Measurements from ENCODE around the gene TSPAN32. TPM values are rescaled to one million over a fixed set of nuclear protein-coding genes. Genes with fewer than 3 reads are reported as not detected.
A peak's percentile ranks its signal among the peaks of the same experiment; 100 is the strongest.
"Not testable (repeated sequence)": the region's sequence is repeated elsewhere in the genome, so short reads cannot be mapped to it uniquely, and the experiment has no call there.

TSPAN32 gene
- total RNA-seq, 8 experiments from 2014 or later: 0.05 to 1.2 (median 0.53) TPM

- in situ Hi-C loops (cut with MboI; ENCODE audit: low pct_unique_long_range_greater_than_20kb in 2 of 9, low sequenced_read_pairs in 9 of 9, unreplicated experiment in 9 of 9): no loop called here
- WGBS, 10 experiments: 35 to 100% (median 67%) methylated on average over 1 to 6 of the region's 7 CpGs; no CpG with 5 or more reads in 1 of the 10 experiments
- peak in 4 of 8 experiments; percentile 22 to 80 (median 52) for ATAC-seq (replicated peaks in 6 of 8)
- H3K4me1 ChIP-seq (replicated peaks in 1 of 2): no peaks in the 10 kb centered on the region
- H3K4me3 ChIP-seq: no peak overlapping the region
- H3K27ac ChIP-seq: no peak overlapping the region
Measured at GRCh38 chr11:2355000-2355644, 53.3 kb downstream of the TSPAN32 start.

GRCh38 chr11:2357246-2357645 is 55.4 kb downstream of the TSPAN32 start:
- Histone ChIP-seq H3K4me1 (replicated peaks in 1 of 2) (no peaks in the 10 kb centered on the region), H3K4me3 (no peak overlapping the region), H3K27ac (no peak overlapping the region)
- in situ Hi-C loops (cut with MboI; ENCODE audit: low pct_unique_long_range_greater_than_20kb in 2 of 9, low sequenced_read_pairs in 9 of 9, unreplicated experiment in 9 of 9): no loop called here
- 14 to 36% (median 20%) methylated on average over 1 to 4 of the region's 8 CpGs; no CpG with 5 or more reads in 7 of the 10 experiments for WGBS, 10 experiments
- ATAC-seq (replicated peaks in 6 of 8): no peak

- in situ Hi-C loops (cut with MboI; ENCODE audit: low pct_unique_long_range_greater_than_20kb in 2 of 9, low sequenced_read_pairs in 9 of 9, unreplicated experiment in 9 of 9); ATAC-seq (replicated peaks in 6 of 8); H3K27ac ChIP-seq; H3K4me1 ChIP-seq (replicated peaks in 1 of 2); H3K4me3 ChIP-seq: not testable (repeated sequence)
- WGBS, 10 experiments: 72 to 100% (median 76%) methylated on average over 1 to 5 of the region's 13 CpGs; no CpG with 5 or more reads in 7 of the 10 experiments
Measured at GRCh38 chr11:2357651-2358050, 55.8 kb downstream of the TSPAN32 start.

GRCh38 chr11:2358754-2359442 is 57.1 kb downstream of the TSPAN32 start:
- no peak overlapping the region for H3K27ac ChIP-seq
- no peak overlapping the region for H3K4me3 ChIP-seq
- 60 to 100% (median 80%) methylated on average over 1 to 9 of the region's 11 CpGs; no CpG with 5 or more reads in 2 of the 10 experiments for WGBS, 10 experiments
- H3K4me1 ChIP-seq (replicated peaks in 1 of 2): no peaks in the 10 kb centered on the region
- ATAC-seq (replicated peaks in 6 of 8): peak in 1 of 8 experiments; percentile 52
- in situ Hi-C loops (cut with MboI; ENCODE audit: low pct_unique_long_range_greater_than_20kb in 2 of 9, low sequenced_read_pairs in 9 of 9, unreplicated experiment in 9 of 9): no loop called here

- no peak for ATAC-seq (replicated peaks in 6 of 8)
- no peaks in the 10 kb centered on the region for H3K4me1 ChIP-seq (replicated peaks in 1 of 2)
- no peak overlapping the region for H3K4me3 ChIP-seq
- in situ Hi-C loops (cut with MboI; ENCODE audit: low pct_unique_long_range_greater_than_20kb in 2 of 9, low sequenced_read_pairs in 9 of 9, unreplicated experiment in 9 of 9): no loop called here
- no peak overlapping the region for H3K27ac ChIP-seq
- 90 to 100% (median 100%) methylated on average over 1 to 2 of the region's 9 CpGs; no CpG with 5 or more reads in 5 of the 10 experiments for WGBS, 10 experiments
Measured at GRCh38 chr11:2359557-2359956, 57.7 kb downstream of the TSPAN32 start.

GRCh38 chr11:2360081-2360642 is 58.3 kb downstream of the TSPAN32 start:
- WGBS, 10 experiments: 67 to 100% (median 80%) methylated on average over 1 to 7 of the region's 14 CpGs; no CpG with 5 or more reads in 5 of the 10 experiments
- in situ Hi-C loops (cut with MboI; ENCODE audit: low pct_unique_long_range_greater_than_20kb in 2 of 9, low sequenced_read_pairs in 9 of 9, unreplicated experiment in 9 of 9): no loop called here

GRCh38 chr11:2361565-2361964 is 59.8 kb downstream of the TSPAN32 start:
- in situ Hi-C loops (cut with MboI; ENCODE audit: low pct_unique_long_range_greater_than_20kb in 2 of 9, low sequenced_read_pairs in 9 of 9, unreplicated experiment in 9 of 9): no loop called here
- Histone ChIP-seq H3K4me1 (replicated peaks in 1 of 2) (no peaks in the 10 kb centered on the region), H3K4me3 (no peak overlapping the region), H3K27ac (no peak overlapping the region)
- 50 to 83% (median 74%) methylated on average over 2 to 9 of the region's 9 CpGs; no CpG with 5 or more reads in 4 of the 10 experiments for WGBS, 10 experiments
- peak in 1 of 8 experiments; percentile 25 for ATAC-seq (replicated peaks in 6 of 8)

More at GRCh38 chr11:2360081-2360642, 58.3 kb downstream of the TSPAN32 start:
- Histone ChIP-seq H3K4me1 (replicated peaks in 1 of 2) (no peaks in the 10 kb centered on the region), H3K27ac (no peak overlapping the region), H3K4me3 (no peak overlapping the region)
- ATAC-seq (replicated peaks in 6 of 8): no peak

- ATAC-seq (replicated peaks in 6 of 8): no peak
- Histone ChIP-seq H3K27ac (no peak overlapping the region), H3K4me3 (no peak overlapping the region), H3K4me1 (replicated peaks in 1 of 2) (no peaks in the 10 kb centered on the region)
- WGBS, 10 experiments: 46 to 100% (median 66%) methylated on average over 1 to 6 of the region's 7 CpGs; no CpG with 5 or more reads in 3 of the 10 experiments
- in situ Hi-C loops (cut with MboI; ENCODE audit: low pct_unique_long_range_greater_than_20kb in 2 of 9, low sequenced_read_pairs in 9 of 9, unreplicated experiment in 9 of 9): no loop called here
Measured at GRCh38 chr11:2362414-2362813, 60.6 kb downstream of the TSPAN32 start.

- 63 to 80% (median 72%) methylated on average over 2 to 7 of the region's 10 CpGs; no CpG with 5 or more reads in 5 of the 10 experiments for WGBS, 10 experiments
- in situ Hi-C loops (cut with MboI; ENCODE audit: low pct_unique_long_range_greater_than_20kb in 2 of 9, low sequenced_read_pairs in 9 of 9, unreplicated experiment in 9 of 9): no loop called here
- H3K4me1 ChIP-seq (replicated peaks in 1 of 2): no peaks in the 10 kb centered on the region
Measured at GRCh38 chr11:2363130-2363529, 61.3 kb downstream of the TSPAN32 start.

GRCh38 chr11:2363577-2364370 is 62.0 kb downstream of the TSPAN32 start:
- WGBS, 10 experiments: 17 to 100% (median 73%) methylated on average over 1 to 5 of the region's 15 CpGs; no CpG with 5 or more reads in 4 of the 10 experiments
- no peak overlapping the region for H3K4me3 ChIP-seq
- H3K27ac ChIP-seq: no peak overlapping the region
- in situ Hi-C loops (cut with MboI; ENCODE audit: low pct_unique_long_range_greater_than_20kb in 2 of 9, low sequenced_read_pairs in 9 of 9, unreplicated experiment in 9 of 9): no loop called here
- ATAC-seq (replicated peaks in 6 of 8): no peak
- H3K4me1 ChIP-seq (replicated peaks in 1 of 2): no peaks in the 10 kb centered on the region

More at GRCh38 chr11:2363130-2363529, 61.3 kb downstream of the TSPAN32 start:
- ATAC-seq (replicated peaks in 6 of 8): no peak
- Histone ChIP-seq H3K4me3 (no peak overlapping the region), H3K27ac (no peak overlapping the region)

GRCh38 chr11:2364386-2364785 is 62.6 kb downstream of the TSPAN32 start:
- in situ Hi-C loops (cut with MboI; ENCODE audit: low pct_unique_long_range_greater_than_20kb in 2 of 9, low sequenced_read_pairs in 9 of 9, unreplicated experiment in 9 of 9): not testable (repeated sequence)

GRCh38 chr11:2365571-2366210 is 63.9 kb downstream of the TSPAN32 start:
- in situ Hi-C loops (cut with MboI; ENCODE audit: low pct_unique_long_range_greater_than_20kb in 2 of 9, low sequenced_read_pairs in 9 of 9, unreplicated experiment in 9 of 9): no loop called here
- ATAC-seq (replicated peaks in 6 of 8): no peak
- H3K27ac ChIP-seq: no peak overlapping the region
- WGBS, 10 experiments: 60 to 100% (median 89%) methylated on average over 1 to 10 of the region's 16 CpGs; no CpG with 5 or more reads in 6 of the 10 experiments
- no peaks in the 10 kb centered on the region for H3K4me1 ChIP-seq (replicated peaks in 1 of 2)
- H3K4me3 ChIP-seq: no peak overlapping the region

More at GRCh38 chr11:2364386-2364785, 62.6 kb downstream of the TSPAN32 start:
- WGBS, 10 experiments: 40 to 85% (median 76%) methylated on average over 1 to 12 of the region's 12 CpGs; no CpG with 5 or more reads in 1 of the 10 experiments
- H3K27ac ChIP-seq; H3K4me1 ChIP-seq (replicated peaks in 1 of 2); ATAC-seq (replicated peaks in 6 of 8); H3K4me3 ChIP-seq: not testable (repeated sequence)
